GM21423 (cell line): ENCODE results near the gene ZNF618.

Experiments
- ATAC-seq: cut with Tn5 transposase; IDR thresholded peaks from one replicate; pipeline ENCODE4 v1.9.1; 2021; ENCODE audit warnings: mild to moderate bottlenecking, moderate library complexity; ENCODE audit not compliant: unreplicated experiment

Gene ZNF618

GRCh38 chr9:113876151-113876992 lies at the start of gene ZNF618:
ZNF618 (plus strand) TSS chr9:113876309; CDS start chr9:113876381, 72 bp downstream.
- peak; percentile 49 for ATAC-seq

GRCh38 chr9:113828221-113828620 lies 47.9 kb upstream of the ZNF618 start:
- no peak for ATAC-seq

GRCh38 chr9:113837334-113837733 lies 38.8 kb upstream of the ZNF618 start:
- ATAC-seq, result no peak

- no peak for ATAC-seq
Observed at GRCh38 chr9:113842086-113842485, 34.0 kb upstream of the ZNF618 start.

GRCh38 chr9:113844466-113844865 lies 31.6 kb upstream of the ZNF618 start:
- ATAC-seq, result no peak

GRCh38 chr9:113851359-113851758 lies 24.8 kb upstream of the ZNF618 start:
- ATAC-seq, result no peak

GRCh38 chr9:113851873-113852272 lies 24.2 kb upstream of the ZNF618 start:
- no peak for ATAC-seq

GRCh38 chr9:113853333-113853732 lies 22.8 kb upstream of the ZNF618 start:
- ATAC-seq, result no peak

GRCh38 chr9:113854310-113854709 lies 21.8 kb upstream of the ZNF618 start:
- no peak for ATAC-seq

- ATAC-seq, result no peak
Observed at GRCh38 chr9:113857875-113858274, 18.2 kb upstream of the ZNF618 start.

- ATAC-seq, result no peak
Observed at GRCh38 chr9:113858282-113858681, 17.8 kb upstream of the ZNF618 start.

GRCh38 chr9:113863345-113863744 lies 12.8 kb upstream of the ZNF618 start:
- ATAC-seq, result no peak

GRCh38 chr9:113868501-113868900 lies 7.6 kb upstream of the ZNF618 start:
- no peak for ATAC-seq

- no peak for ATAC-seq
Observed at GRCh38 chr9:113872485-113873143, 3.5 kb upstream of the ZNF618 start.

GRCh38 chr9:113873446-113873845 lies 2.7 kb upstream of the ZNF618 start:
- no peak for ATAC-seq

GRCh38 chr9:113873926-113874325 lies 2.2 kb upstream of the ZNF618 start:
- ATAC-seq, result no peak

GRCh38 chr9:113875459-113876150 lies 504 bp upstream of the ZNF618 start:
- ATAC-seq, result no peak

- no peak for ATAC-seq
Observed at GRCh38 chr9:113876993-113877368, 872 bp downstream of the ZNF618 start.

- ATAC-seq, result no peak
Observed at GRCh38 chr9:113879318-113879717, 3.2 kb downstream of the ZNF618 start.

GRCh38 chr9:113879911-113880310 lies 3.8 kb downstream of the ZNF618 start:
- no peak for ATAC-seq

- no peak for ATAC-seq
Observed at GRCh38 chr9:113882181-113882580, 6.1 kb downstream of the ZNF618 start.
